OCI-LY3 (cell line): ENCODE measurements around the gene RBFOX1.

Experiments used
- H2AFZ ChIP-seq: fragments of 200-600, 300-600 bp; shearing (Covaris generic); 2 replicates; pipeline ENCODE4 v1.6.0; 2014; ENCODE audit warnings: antibody characterized with exemption, low read depth, low read length
- H3K27ac ChIP-seq: fragments of 200-600, 300-600 bp; sonication (generic); 2 replicates; pipeline ENCODE4 v1.5.1; 2014; ENCODE audit warnings: mild to moderate bottlenecking, low read length, moderate library complexity, mixed read lengths
- H3K27me3 ChIP-seq: fragments of 200-600, 300-600 bp; sonication (generic); 2 replicates; pipeline ENCODE4 v1.6.1; 2014; ENCODE audit warnings: low read depth, low read length, mixed read lengths
- H3K36me3 ChIP-seq: fragments of 200-600, 300-600 bp; sonication (generic); replicated peaks from 2 replicates; pipeline ENCODE3; 2014; ENCODE audit warnings: low read depth, low read length, mixed read lengths
- H3K4me1 ChIP-seq: fragments of 300-600, 200-600 bp; sonication (generic); 2 replicates; pipeline ENCODE4 v1.6.1; 2014; ENCODE audit warnings: low read length, mixed read lengths
- H3K4me2 ChIP-seq: fragments of 200-600, 300-600 bp; sonication (generic); 2 replicates; pipeline ENCODE4 v1.6.1; 2014; ENCODE audit warnings: low read length, mixed read lengths
- H3K4me3 ChIP-seq: fragments of 300-600, 200-600 bp; sonication (generic); 2 replicates; pipeline ENCODE4 v1.5.1; 2014; ENCODE audit warnings: antibody characterized with exemption, mild to moderate bottlenecking, low read length, moderate library complexity
- H3K79me2 ChIP-seq: fragments of 300-600, 200-600 bp; shearing (Covaris generic); 2 replicates; pipeline ENCODE4 v1.6.1; 2014; ENCODE audit warnings: mild to moderate bottlenecking, low read length, mixed read lengths
- H3K9ac ChIP-seq: fragments of 300-600, 200-600 bp; shearing (Covaris generic); 2 replicates; pipeline ENCODE4 v1.6.0; 2014; ENCODE audit warnings: mild to moderate bottlenecking, low read length, moderate library complexity
- H3K9me3 ChIP-seq: fragments of 200-600, 300-600 bp; shearing (Covaris generic); 2 replicates; pipeline ENCODE4 v1.6.1; 2014; ENCODE audit warnings: low read length, mixed read lengths; ENCODE audit not compliant: insufficient read depth
- H4K20me1 ChIP-seq: fragments of 200-600, 300-600 bp; sonication (generic); 2 replicates; pipeline ENCODE4 v1.6.1; 2016; ENCODE audit warnings: low read length, mixed read lengths; ENCODE audit not compliant: insufficient read depth
- EZH2phosphoT487 ChIP-seq: fragments of 200-600 bp; shearing (Covaris generic); IDR thresholded peaks from 2 replicates; pipeline ENCODE4 v1.6.1; 2018; ENCODE audit warnings: antibody characterized with exemption, mixed run types, low read depth
- TF ChIP-seq, protein P1 (sequence below): fragments of 200-600, 300-600 bp; sonication (generic); IDR thresholded peaks from 2 replicates; pipeline ENCODE4 v1.5.1; 2014; ENCODE audit warnings: antibody characterized with exemption, low read length, low read depth

Gene RBFOX1

DNA sequence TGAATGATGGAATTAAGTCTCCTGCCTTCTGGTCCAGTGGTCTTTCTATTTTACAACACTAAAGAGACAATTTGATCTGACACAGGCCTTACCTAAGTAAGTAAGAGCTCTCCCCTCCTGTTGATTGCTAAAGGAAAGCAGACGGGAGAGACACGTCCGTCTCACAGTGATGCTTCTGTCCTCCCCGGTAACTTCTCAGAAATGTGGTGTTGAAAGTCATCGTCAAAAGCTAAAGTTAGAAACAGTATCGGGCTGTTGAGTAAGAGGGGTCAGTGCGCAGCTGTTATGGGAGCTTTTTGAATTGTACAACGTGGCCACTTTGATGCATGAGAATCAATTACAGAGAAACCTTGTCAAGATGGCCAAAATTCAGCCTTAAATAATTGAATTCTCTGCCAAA, 1.9 kb upstream of the RBFOX1 start:
- H3K79me2 ChIP-seq = no peaks in the 10 kb centered on the region
- H3K4me2 ChIP-seq = no peak overlapping the region
- H2AFZ ChIP-seq = no peak overlapping the region
- no peak overlapping the region for H3K9ac ChIP-seq
- H4K20me1 ChIP-seq = no peaks in the 10 kb centered on the region; the same call in 1 of the 2 replicates
- no peaks in the 10 kb centered on the region for H3K27me3 ChIP-seq
- no peak for TF ChIP-seq EZH2phosphoT487
- TF ChIP-seq, protein P1, sequence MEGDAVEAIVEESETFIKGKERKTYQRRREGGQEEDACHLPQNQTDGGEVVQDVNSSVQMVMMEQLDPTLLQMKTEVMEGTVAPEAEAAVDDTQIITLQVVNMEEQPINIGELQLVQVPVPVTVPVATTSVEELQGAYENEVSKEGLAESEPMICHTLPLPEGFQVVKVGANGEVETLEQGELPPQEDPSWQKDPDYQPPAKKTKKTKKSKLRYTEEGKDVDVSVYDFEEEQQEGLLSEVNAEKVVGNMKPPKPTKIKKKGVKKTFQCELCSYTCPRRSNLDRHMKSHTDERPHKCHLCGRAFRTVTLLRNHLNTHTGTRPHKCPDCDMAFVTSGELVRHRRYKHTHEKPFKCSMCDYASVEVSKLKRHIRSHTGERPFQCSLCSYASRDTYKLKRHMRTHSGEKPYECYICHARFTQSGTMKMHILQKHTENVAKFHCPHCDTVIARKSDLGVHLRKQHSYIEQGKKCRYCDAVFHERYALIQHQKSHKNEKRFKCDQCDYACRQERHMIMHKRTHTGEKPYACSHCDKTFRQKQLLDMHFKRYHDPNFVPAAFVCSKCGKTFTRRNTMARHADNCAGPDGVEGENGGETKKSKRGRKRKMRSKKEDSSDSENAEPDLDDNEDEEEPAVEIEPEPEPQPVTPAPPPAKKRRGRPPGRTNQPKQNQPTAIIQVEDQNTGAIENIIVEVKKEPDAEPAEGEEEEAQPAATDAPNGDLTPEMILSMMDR = no peak
- no peaks in the 10 kb centered on the region for H3K9me3 ChIP-seq
- no peaks in the 10 kb centered on the region for H3K4me1 ChIP-seq
- H3K27ac ChIP-seq = no peak overlapping the region
- no peak overlapping the region for H3K4me3 ChIP-seq
- no peaks in the 10 kb centered on the region for H3K36me3 ChIP-seq

DNA sequence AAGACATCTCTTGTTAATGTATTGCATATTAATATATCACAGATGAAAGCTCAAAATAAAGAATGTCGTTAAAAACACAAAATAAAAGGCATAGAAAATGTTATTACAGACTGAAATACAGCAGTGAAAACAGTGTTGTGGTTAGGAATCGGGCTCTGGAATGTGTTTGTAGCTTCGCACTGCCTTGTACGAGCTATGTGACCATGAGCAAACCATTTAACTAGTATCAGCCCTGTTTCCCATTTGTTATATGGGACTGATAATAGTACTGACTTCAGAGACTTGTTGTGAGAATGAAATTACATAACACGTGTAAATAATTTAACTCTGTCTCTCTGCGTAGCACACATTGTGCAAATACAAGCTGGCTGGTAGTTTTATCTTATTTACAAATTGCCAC, 648 bp upstream of the RBFOX1 start:
- Histone ChIP-seq H3K27me3 (no peaks in the 10 kb centered on the region), H3K9ac (no peak overlapping the region), H3K4me3 (no peak overlapping the region), H3K4me1 (no peaks in the 10 kb centered on the region), H4K20me1 (no peaks in the 10 kb centered on the region; the same call in 1 of the 2 replicates), H3K27ac (no peak overlapping the region), H3K79me2 (no peaks in the 10 kb centered on the region), H3K9me3 (no peaks in the 10 kb centered on the region), H3K36me3 (no peaks in the 10 kb centered on the region), H2AFZ (no peak overlapping the region), H3K4me2 (no peak overlapping the region)
- TF ChIP-seq EZH2phosphoT487 = no peak
- TF ChIP-seq, protein P1 = no peak

- H3K27me3 ChIP-seq = no peaks in the 10 kb centered on the region
- H4K20me1 ChIP-seq = no peaks in the 10 kb centered on the region; the same call in 1 of the 2 replicates
- no peak overlapping the region for H3K4me2 ChIP-seq
- H3K9me3 ChIP-seq = no peaks in the 10 kb centered on the region
- no peak for TF ChIP-seq EZH2phosphoT487
- TF ChIP-seq, protein P1 = no peak
- no peaks in the 10 kb centered on the region for H3K36me3 ChIP-seq
- no peak overlapping the region for H3K4me3 ChIP-seq
- no peaks in the 10 kb centered on the region for H3K4me1 ChIP-seq
- H3K27ac ChIP-seq = no peak overlapping the region
- no peaks in the 10 kb centered on the region for H3K79me2 ChIP-seq
- H3K9ac ChIP-seq = no peak overlapping the region
- no peak overlapping the region for H2AFZ ChIP-seq
These were observed 608 bp downstream of the RBFOX1 start for GRCh38 chr16:7333180-7333725.

- H3K9me3 ChIP-seq = no peaks in the 10 kb centered on the region
- H3K27me3 ChIP-seq = no peaks in the 10 kb centered on the region
- no peak overlapping the region for H2AFZ ChIP-seq
- no peak overlapping the region for H3K4me2 ChIP-seq
- H4K20me1 ChIP-seq = no peaks in the 10 kb centered on the region; the same call in 1 of the 2 replicates
- no peak overlapping the region for H3K9ac ChIP-seq
- no peaks in the 10 kb centered on the region for H3K79me2 ChIP-seq
- no peaks in the 10 kb centered on the region for H3K36me3 ChIP-seq
- TF ChIP-seq EZH2phosphoT487 = no peak
- TF ChIP-seq, protein P1 = no peak
- H3K4me1 ChIP-seq = no peaks in the 10 kb centered on the region
- no peak overlapping the region for H3K27ac ChIP-seq
- no peak overlapping the region for H3K4me3 ChIP-seq
These were observed 2.3 kb downstream of the RBFOX1 start for GRCh38 chr16:7334801-7335560.
